HL-60 (cell line): ENCODE data around the gene TGFB1.

Source experiments
- DNase-seq, 2 experiments: peaks; one replicate each; pipeline ENCODE4 v3.0.0-alpha.2; 2010 to 2020; ENCODE audit warnings: low read depth in 1 of 2, low spot score in 1 of 2
- H3K27ac ChIP-seq: fragments of 250-450 bp; sonication (Bioruptor Pico); replicated peaks from 2 replicates; pipeline ENCODE4 v1.5.1; 2020; ENCODE audit warnings: mild to moderate bottlenecking, moderate library complexity
- H3K27me3 ChIP-seq: fragments of 250-450 bp; sonication (Bioruptor Pico); 2 replicates; pipeline ENCODE4 v1.5.1; 2021; ENCODE audit warnings: mild to moderate bottlenecking, moderate library complexity; ENCODE audit not compliant: insufficient read depth, poor library complexity, severe bottlenecking
- H3K4me3 ChIP-seq: replicated peaks from 2 replicates; pipeline ENCODE4 v1.5.1; 2011; ENCODE audit warnings: mild to moderate bottlenecking, control low read depth, low read length; ENCODE audit not compliant: insufficient read depth
- CTCF ChIP-seq: IDR thresholded peaks from one replicate; pipeline ENCODE4 v1.5.1; 2011; ENCODE audit warnings: low read length, control low read depth, inconsistent platforms; ENCODE audit not compliant: insufficient read depth
- GABPA ChIP-seq: IDR thresholded peaks from 2 replicates; pipeline ENCODE4 v1.6.1; 2012; ENCODE audit warnings: low read depth
- POLR2AphosphoS5 ChIP-seq: IDR thresholded peaks from 2 replicates; pipeline ENCODE4 v1.6.1; 2012; ENCODE audit warnings: low read depth
- SPI1 ChIP-seq: IDR thresholded peaks from 2 replicates; pipeline ENCODE4 v1.6.1; 2012; ENCODE audit warnings: low read depth, mild to moderate bottlenecking, borderline replicate concordance
- TF ChIP-seq, protein P1 (sequence below): IDR thresholded peaks from 2 replicates; pipeline ENCODE4 v1.6.1; 2012; ENCODE audit warnings: low read depth; ENCODE audit not compliant: insufficient replicate concordance

Gene TGFB1

DNA sequence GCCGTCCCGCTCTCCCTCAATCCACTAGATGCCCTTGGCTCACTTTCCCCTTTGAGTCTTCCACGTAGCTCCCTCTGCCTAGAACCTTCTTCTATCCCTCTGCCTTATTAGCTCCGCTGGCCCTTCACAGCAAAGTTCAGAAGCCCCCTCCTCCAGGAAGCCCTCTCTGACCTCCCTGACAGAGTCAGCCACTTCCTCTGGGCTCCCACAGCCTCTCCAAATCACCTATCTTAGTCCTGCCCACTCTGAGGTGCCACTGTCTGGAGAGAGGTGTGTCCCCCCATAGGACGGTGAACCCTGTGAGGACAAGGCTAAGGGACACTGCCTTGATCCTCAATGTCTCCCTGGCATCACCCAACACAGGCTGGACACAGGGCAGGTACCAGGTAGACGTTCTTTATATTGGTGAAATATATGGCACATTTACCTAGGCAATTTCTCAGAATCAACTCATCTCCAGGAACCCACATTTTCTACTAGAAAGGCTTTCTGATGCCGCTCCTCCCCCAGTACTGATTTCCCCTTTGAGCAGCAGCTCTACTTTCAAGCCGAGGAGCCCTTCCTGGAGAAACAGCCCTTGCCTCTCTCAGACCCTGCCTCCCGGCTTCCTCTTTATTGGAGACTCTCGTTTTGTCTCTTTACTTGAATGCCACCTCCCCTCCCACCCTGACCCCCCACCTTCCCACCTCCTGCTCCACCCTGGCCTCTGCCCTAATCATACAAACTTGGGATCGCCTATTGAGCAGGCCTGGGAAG, 3.4 kb upstream of the TGFB1 start:
- no peak overlapping the region for H3K4me3 ChIP-seq
- no peak overlapping the region for H3K27ac ChIP-seq
- no peak for TF ChIP-seq CTCF
- TF ChIP-seq SPI1, result peak; percentile 65; the same call in 1 of the 2 replicates
- no peaks in the 10 kb centered on the region for H3K27me3 ChIP-seq
- DNase-seq, result peak in 1 of 2 experiments; percentile 72

DNA sequence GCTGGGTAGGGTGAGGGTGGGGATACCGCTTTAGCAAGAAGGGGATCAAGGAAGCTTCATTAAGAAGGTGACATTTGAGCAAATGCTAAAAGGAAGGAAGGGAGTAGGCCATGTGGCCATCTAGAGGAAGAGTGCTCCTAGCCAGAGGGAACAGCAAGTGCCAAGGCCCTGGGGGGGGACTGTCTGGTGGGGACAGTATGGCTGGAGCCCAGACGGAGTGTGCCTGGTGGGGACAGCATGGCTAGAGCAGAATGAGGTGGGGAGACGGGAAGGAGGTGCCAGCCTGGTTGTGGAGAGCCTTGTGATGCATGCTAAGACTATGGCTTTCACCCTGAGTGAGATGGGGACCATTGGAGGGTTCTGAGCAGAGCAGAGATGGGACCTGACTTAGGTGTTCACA, 2.1 kb upstream of the TGFB1 start:
- no peak for DNase-seq
- H3K27me3 ChIP-seq, result no peaks in the 10 kb centered on the region
- no peak overlapping the region for H3K27ac ChIP-seq
- no peak overlapping the region for H3K4me3 ChIP-seq
- TF ChIP-seq CTCF, result no peak
- TF ChIP-seq SPI1, result no peak
- TF ChIP-seq GABPA, result no peak
- TF ChIP-seq POLR2AphosphoS5, result no peak; the same call in 1 of the 2 replicates
- TF ChIP-seq, protein P1, sequence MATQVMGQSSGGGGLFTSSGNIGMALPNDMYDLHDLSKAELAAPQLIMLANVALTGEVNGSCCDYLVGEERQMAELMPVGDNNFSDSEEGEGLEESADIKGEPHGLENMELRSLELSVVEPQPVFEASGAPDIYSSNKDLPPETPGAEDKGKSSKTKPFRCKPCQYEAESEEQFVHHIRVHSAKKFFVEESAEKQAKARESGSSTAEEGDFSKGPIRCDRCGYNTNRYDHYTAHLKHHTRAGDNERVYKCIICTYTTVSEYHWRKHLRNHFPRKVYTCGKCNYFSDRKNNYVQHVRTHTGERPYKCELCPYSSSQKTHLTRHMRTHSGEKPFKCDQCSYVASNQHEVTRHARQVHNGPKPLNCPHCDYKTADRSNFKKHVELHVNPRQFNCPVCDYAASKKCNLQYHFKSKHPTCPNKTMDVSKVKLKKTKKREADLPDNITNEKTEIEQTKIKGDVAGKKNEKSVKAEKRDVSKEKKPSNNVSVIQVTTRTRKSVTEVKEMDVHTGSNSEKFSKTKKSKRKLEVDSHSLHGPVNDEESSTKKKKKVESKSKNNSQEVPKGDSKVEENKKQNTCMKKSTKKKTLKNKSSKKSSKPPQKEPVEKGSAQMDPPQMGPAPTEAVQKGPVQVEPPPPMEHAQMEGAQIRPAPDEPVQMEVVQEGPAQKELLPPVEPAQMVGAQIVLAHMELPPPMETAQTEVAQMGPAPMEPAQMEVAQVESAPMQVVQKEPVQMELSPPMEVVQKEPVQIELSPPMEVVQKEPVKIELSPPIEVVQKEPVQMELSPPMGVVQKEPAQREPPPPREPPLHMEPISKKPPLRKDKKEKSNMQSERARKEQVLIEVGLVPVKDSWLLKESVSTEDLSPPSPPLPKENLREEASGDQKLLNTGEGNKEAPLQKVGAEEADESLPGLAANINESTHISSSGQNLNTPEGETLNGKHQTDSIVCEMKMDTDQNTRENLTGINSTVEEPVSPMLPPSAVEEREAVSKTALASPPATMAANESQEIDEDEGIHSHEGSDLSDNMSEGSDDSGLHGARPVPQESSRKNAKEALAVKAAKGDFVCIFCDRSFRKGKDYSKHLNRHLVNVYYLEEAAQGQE, result no peak

- Histone ChIP-seq H3K4me3 (no peak overlapping the region), H3K27ac (no peak overlapping the region), H3K27me3 (no peaks in the 10 kb centered on the region)
- TF ChIP-seq GABPA (no peak), CTCF (no peak), SPI1 (no peak), POLR2AphosphoS5 (no peak)
- TF ChIP-seq, protein P1, result no peak
- no peak for DNase-seq
These were observed 1.3 kb upstream of the TGFB1 start for GRCh38 chr19:41355035-41355434.
